Effector memory CD4-positive, alpha-beta T cell (primary cell): Measurements from ENCODE around the gene ZP4.

ENCODE experiments used
- DNase-seq, 3 donors: peaks; one replicate each; pipeline ENCODE4 v3.0.0-alpha.2; 2020
- H3K27ac ChIP-seq: 2 replicates; pipeline ENCODE4 v1.7.0; 2013; ENCODE audit warnings: mild to moderate bottlenecking, low read length, moderate library complexity; ENCODE audit not compliant: insufficient read depth, poor library complexity, severe bottlenecking
- H3K27me3 ChIP-seq: replicated peaks from 2 replicates; pipeline ENCODE4 v1.7.0; 2013; ENCODE audit warnings: mild to moderate bottlenecking, low read length; ENCODE audit not compliant: insufficient read depth, control insufficient read depth, poor library complexity, severe bottlenecking
- H3K36me3 ChIP-seq: 2 replicates; pipeline ENCODE4 v1.7.0; 2013; ENCODE audit warnings: mild to moderate bottlenecking, low read length, moderate library complexity; ENCODE audit not compliant: control insufficient read depth, insufficient read depth
- H3K4me1 ChIP-seq: 2 replicates; pipeline ENCODE4 v1.7.0; 2013; ENCODE audit warnings: low read length, mild to moderate bottlenecking; ENCODE audit not compliant: control insufficient read depth, insufficient read depth, poor library complexity, severe bottlenecking
- H3K4me3 ChIP-seq: 2 replicates; pipeline ENCODE4 v1.7.0; 2013; ENCODE audit warnings: low read length, low read depth, mild to moderate bottlenecking; ENCODE audit not compliant: insufficient read depth, poor library complexity, severe bottlenecking
- H3K9me3 ChIP-seq: 2 replicates; pipeline ENCODE4 v1.7.0; 2013; ENCODE audit warnings: mild to moderate bottlenecking, low read length, moderate library complexity; ENCODE audit not compliant: control insufficient read depth
- total RNA-seq, 3 donors: gene quantifications; one replicate each; lab custom pipeline; 2026; lab: John Stamatoyannopoulos, UW

The ZP4 gene
- 0 reads per million in 3 donors for total RNA-seq

- Histone ChIP-seq H3K4me3 (no peak within 1 kb of the TSS), H3K9me3 (no peaks in the 10 kb centered on the region), H3K27ac (no peak within 1 kb of the TSS), H3K27me3 (no peaks in the 10 kb centered on the region), H3K4me1 (no peaks in the 10 kb centered on the region), H3K36me3 (no peaks in the 10 kb centered on the region)
- DNase-seq, result no peak
Measured at GRCh38 chr1:237890822-237891221, at the start of gene ZP4. Gene ZP4 (minus strand): TSS chr1:237890922. CDS start chr1:237890635, 287 bp downstream.

- no peaks in the 10 kb centered on the region for H3K27me3 ChIP-seq
- no peaks in the 10 kb centered on the region for H3K9me3 ChIP-seq
- no peak overlapping the region for H3K27ac ChIP-seq
- no peaks in the 10 kb centered on the region for H3K4me1 ChIP-seq
- H3K36me3 ChIP-seq, result no peaks in the 10 kb centered on the region
- H3K4me3 ChIP-seq, result no peak overlapping the region
- DNase-seq, result no peak
Measured at GRCh38 chr1:237938553-237938952, 47.8 kb upstream of the ZP4 start.

DNA sequence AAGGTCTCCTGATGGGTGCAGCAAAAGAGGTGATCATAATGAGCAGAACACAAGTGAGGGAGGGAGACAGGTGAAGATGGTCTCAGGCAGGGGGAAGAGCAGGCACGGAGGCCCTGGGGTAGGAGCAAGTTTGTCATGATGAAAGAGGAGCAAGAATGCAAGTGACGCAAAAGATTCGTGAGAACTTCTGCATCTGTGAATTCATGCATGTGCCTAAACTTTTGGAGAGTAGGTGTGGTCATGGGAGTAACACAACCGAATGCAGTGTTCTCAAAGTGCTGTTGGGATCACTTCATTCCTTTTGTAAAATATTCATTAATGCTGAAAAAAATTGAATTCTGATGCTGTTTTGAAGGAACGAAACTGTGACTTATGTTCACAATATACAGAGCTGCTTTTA, 47.3 kb upstream of the ZP4 start:
- Histone ChIP-seq H3K36me3 (no peaks in the 10 kb centered on the region), H3K9me3 (no peaks in the 10 kb centered on the region), H3K4me1 (no peaks in the 10 kb centered on the region), H3K4me3 (no peak overlapping the region), H3K27ac (no peak overlapping the region), H3K27me3 (no peaks in the 10 kb centered on the region)
- no peak for DNase-seq

GRCh38 chr1:237932816-237933215, 42.1 kb upstream of the ZP4 start:
- Histone ChIP-seq H3K27me3 (no peaks in the 10 kb centered on the region), H3K4me1 (no peaks in the 10 kb centered on the region), H3K4me3 (no peak overlapping the region), H3K9me3 (no peaks in the 10 kb centered on the region), H3K27ac (no peak overlapping the region), H3K36me3 (no peaks in the 10 kb centered on the region)
- DNase-seq, result no peak

- Histone ChIP-seq H3K9me3 (no peaks in the 10 kb centered on the region), H3K36me3 (no peaks in the 10 kb centered on the region), H3K27ac (no peak overlapping the region), H3K4me3 (no peak overlapping the region), H3K27me3 (no peaks in the 10 kb centered on the region), H3K4me1 (no peaks in the 10 kb centered on the region)
- DNase-seq, result no peak
Measured at GRCh38 chr1:237931581-237931980, 40.9 kb upstream of the ZP4 start.

- Histone ChIP-seq H3K4me1 (no peaks in the 10 kb centered on the region), H3K27ac (no peak overlapping the region), H3K4me3 (no peak overlapping the region), H3K9me3 (no peaks in the 10 kb centered on the region), H3K36me3 (no peaks in the 10 kb centered on the region), H3K27me3 (no peaks in the 10 kb centered on the region)
- no peak for DNase-seq
Measured at GRCh38 chr1:237927198-237927597, 36.5 kb upstream of the ZP4 start.

DNA sequence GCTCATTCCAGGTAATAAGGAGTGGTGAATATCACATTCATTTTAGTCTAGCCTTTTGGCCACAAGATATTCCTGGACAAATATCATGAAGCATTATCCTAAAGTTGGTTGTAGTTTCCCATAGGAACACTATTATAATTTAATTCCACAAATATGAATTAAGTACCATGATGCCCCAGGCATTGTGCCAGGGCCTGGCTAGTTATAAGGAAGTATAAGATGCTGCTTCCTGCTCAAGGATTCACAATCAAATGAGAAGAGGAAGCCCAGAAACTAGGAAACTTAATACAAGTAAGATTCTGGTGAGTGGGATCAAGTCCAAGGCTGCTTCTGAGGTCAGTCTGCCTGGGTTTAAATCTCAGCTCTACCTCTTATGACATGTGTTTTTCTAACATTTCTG, 30.6 kb upstream of the ZP4 start:
- no peaks in the 10 kb centered on the region for H3K4me1 ChIP-seq
- no peaks in the 10 kb centered on the region for H3K9me3 ChIP-seq
- no peaks in the 10 kb centered on the region for H3K36me3 ChIP-seq
- no peaks in the 10 kb centered on the region for H3K27me3 ChIP-seq
- no peak for DNase-seq
- no peak overlapping the region for H3K4me3 ChIP-seq
- no peak overlapping the region for H3K27ac ChIP-seq

GRCh38 chr1:237913345-237913744, 22.6 kb upstream of the ZP4 start:
- Histone ChIP-seq H3K27ac (no peak overlapping the region), H3K4me3 (no peak overlapping the region), H3K4me1 (no peaks in the 10 kb centered on the region), H3K36me3 (no peaks in the 10 kb centered on the region), H3K27me3 (no peaks in the 10 kb centered on the region), H3K9me3 (no peaks in the 10 kb centered on the region)
- no peak for DNase-seq

DNA sequence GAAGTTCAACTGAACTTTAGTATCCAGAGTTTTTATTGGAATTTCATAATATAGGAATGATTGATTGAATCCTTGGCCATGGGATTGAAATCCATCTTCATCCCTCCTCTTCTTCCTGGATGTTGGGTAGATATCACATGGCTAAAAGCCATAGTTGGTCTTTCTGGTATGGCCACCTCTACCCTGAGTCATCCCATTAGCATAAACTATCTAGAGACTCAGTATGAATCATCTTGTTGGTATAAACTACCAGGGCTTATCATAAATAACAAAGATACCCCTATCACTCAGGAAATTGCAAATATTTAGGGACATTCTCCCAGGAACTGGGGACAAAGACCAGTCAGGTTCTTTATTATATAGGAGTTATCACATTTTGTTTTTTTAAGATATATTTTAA, 21.2 kb upstream of the ZP4 start:
- no peak overlapping the region for H3K4me3 ChIP-seq
- no peak for DNase-seq
- no peaks in the 10 kb centered on the region for H3K9me3 ChIP-seq
- no peaks in the 10 kb centered on the region for H3K36me3 ChIP-seq
- H3K4me1 ChIP-seq, result no peaks in the 10 kb centered on the region
- no peak overlapping the region for H3K27ac ChIP-seq
- H3K27me3 ChIP-seq, result no peaks in the 10 kb centered on the region

DNA sequence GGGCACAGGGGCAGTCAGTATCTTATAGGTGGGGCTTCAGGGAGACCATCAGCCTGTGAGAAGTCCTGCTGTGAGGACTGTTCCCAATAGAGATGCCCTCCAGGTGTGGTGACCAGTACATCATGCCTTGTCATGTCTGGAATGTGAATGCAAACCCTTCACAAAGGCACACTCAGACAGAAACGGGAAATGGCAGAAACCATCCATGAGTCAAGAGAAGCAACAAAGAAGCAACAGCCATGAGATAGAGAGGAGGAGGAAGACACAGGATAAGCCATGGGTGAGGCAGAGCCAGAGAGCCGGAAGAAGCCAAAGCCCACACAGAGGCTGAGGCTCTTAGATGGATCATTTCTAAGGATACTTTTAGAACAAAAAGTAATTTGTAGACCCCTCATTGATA, 20.1 kb upstream of the ZP4 start:
- H3K27me3 ChIP-seq, result no peaks in the 10 kb centered on the region
- H3K9me3 ChIP-seq, result no peaks in the 10 kb centered on the region
- no peaks in the 10 kb centered on the region for H3K36me3 ChIP-seq
- H3K4me1 ChIP-seq, result no peaks in the 10 kb centered on the region
- DNase-seq, result no peak
- no peak overlapping the region for H3K27ac ChIP-seq
- no peak overlapping the region for H3K4me3 ChIP-seq

DNA sequence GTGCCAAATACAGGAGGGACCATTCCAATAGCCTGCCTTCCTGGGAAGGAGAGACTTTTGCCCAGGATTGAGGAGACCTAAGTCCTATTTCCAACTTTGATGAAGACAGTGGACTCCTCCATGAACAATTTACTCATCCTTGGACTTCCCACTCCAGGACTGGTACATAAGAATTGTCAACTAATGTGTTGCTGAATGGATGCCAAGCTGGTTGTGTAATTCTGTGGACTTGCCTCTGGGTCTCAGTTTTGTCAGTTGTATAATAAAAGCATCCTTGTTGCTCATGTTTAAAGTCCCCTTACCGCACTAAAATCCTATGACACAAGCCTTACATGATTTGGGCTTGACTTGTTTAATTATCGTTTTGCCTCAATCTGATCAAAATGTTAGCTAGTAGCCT, 13.2 kb upstream of the ZP4 start:
- no peak overlapping the region for H3K4me3 ChIP-seq
- H3K27me3 ChIP-seq, result no peaks in the 10 kb centered on the region
- no peaks in the 10 kb centered on the region for H3K36me3 ChIP-seq
- no peaks in the 10 kb centered on the region for H3K4me1 ChIP-seq
- no peak for DNase-seq
- H3K9me3 ChIP-seq, result no peaks in the 10 kb centered on the region
- H3K27ac ChIP-seq, result no peak overlapping the region
